ENCODE results near the gene YIF1B.

DNA sequence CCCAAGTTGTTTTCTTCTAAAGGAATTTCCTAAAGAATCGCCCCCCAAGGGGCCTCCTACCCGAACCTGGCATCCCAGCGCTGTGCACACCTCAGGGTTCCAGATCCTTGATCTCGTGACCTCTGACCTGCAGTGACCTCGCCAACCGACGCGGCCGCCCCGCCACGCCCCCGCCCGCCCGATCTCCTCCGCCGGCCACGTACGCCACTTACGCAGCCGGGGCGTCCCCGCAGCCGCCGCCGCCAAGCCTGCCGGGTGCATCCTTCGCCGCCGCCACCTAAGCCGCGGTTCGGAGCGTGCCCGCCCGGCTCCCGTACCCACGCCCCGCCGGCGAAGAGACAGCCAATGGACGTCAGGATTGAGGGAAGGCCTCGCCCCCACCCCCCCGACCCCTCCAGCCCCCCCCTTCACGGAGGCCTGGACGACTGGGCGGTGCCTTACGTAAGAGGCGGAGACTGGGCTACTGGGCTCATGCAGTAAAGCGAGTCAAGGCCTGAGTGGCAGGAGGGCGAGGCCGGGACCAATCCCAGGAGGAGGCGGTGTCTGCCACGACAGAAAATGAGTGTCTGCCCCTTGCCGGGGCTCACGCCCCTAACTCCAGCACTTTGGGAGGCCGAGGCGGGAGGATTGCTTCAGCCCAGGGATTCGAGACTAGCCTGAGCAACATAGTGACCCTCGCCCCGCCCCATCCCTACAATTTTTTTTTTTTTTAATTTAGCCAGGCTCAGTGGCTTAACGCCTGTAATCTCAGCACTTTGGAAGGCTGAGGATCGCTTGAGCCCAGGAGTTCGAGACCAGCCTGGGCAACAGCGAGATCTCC lies at the start of gene YIF1B:
- peak in 1 of 4 donors; percentile 43 for TF ChIP-seq POLR2A (IDR thresholded peaks at IDR 0.05)
- TF ChIP-seq CTCF (IDR thresholded peaks at IDR 0.05), result no peak

All from esophagus squamous epithelium (tissue), 4 donors.